GM23338 (cell line): ENCODE data around the gene CTSC.

Experiments
- CTCF ChIP-seq, 2 experiments: fragments of 200-600 bp in 1 of 2; sonication (generic) in 1 of 2; conservative IDR thresholded peaks; 2 replicates each; pipeline versions ENCODE4 v1.5.1 to v1.6.1; 2016 to 2017; ENCODE audit warnings: antibody characterized with exemption in 2 of 2, low read depth in 2 of 2, mild to moderate bottlenecking in 2 of 2, moderate library complexity in 1 of 2
- EZH2 ChIP-seq: fragments of 200-600 bp; sonication (generic); IDR thresholded peaks from one replicate; pipeline ENCODE4 v1.8.0; 2017; ENCODE audit warnings: antibody characterized with exemption, mild to moderate bottlenecking, low read depth; ENCODE audit not compliant: unreplicated experiment
- POLR2AphosphoS5 ChIP-seq: IDR thresholded peaks from 2 replicates; pipeline ENCODE4 v1.6.1; 2016; ENCODE audit warnings: antibody characterized with exemption, low read depth

GRCh38 chr11:88340366-88340935, 2.9 kb upstream of the CTSC start:
- TF ChIP-seq CTCF (conservative IDR thresholded peaks at IDR 0.05; ENCODE audit: low read depth in 2 of 2), result no peak
- TF ChIP-seq POLR2AphosphoS5, result no peak
- TF ChIP-seq EZH2, result no peak
